Thyroid gland (tissue), 4 donors: ENCODE results near the gene RPS28. TPM values are rescaled to one million over a fixed set of nuclear protein-coding genes. Genes with fewer than 3 reads are reported as not detected.

Experiments used
- DNase-seq, 2 donors: peaks; one replicate each; pipeline ENCODE4 v3.0.0-alpha.2; 2019
- H3K27ac ChIP-seq, 3 donors: fragments of 200-600 bp; sonication (generic); 1 replicate in 2 of 3; 2 replicates in 1 of 3; pipeline ENCODE4 v1.5.1; 2016 to 2019; ENCODE audit warnings: mild to moderate bottlenecking in 1 of 3, moderate library complexity in 1 of 3
- H3K27me3 ChIP-seq: fragments of 200-600 bp; sonication (generic); one replicate; pipeline ENCODE4 v1.5.1; 2019
- H3K36me3 ChIP-seq, 2 donors: fragments of 200-600 bp; sonication (generic); one replicate each; pipeline ENCODE4 v1.5.1; 2016 to 2019
- H3K4me1 ChIP-seq, 2 donors: fragments of 200-600 bp; sonication (generic); one replicate each; pipeline ENCODE4 v1.5.1; 2017 to 2019
- H3K4me3 ChIP-seq, 3 donors: fragments of 200-600 bp; sonication (generic); replicated peaks in 1 of 3; 1 replicate in 2 of 3; 2 replicates in 1 of 3; pipeline ENCODE4 v1.5.1; 2016; ENCODE audit warnings: mild to moderate bottlenecking in 1 of 3
- H3K9me3 ChIP-seq: fragments of 200-600 bp; sonication (generic); one replicate; pipeline ENCODE4 v1.5.1; 2017
- CTCF ChIP-seq, 6 experiments: fragments of 200-600 bp in 3 of 6; fragments of 450-650 bp in 3 of 6; sonication (generic) in 3 of 6; IDR thresholded peaks; one replicate each; pipeline ENCODE4 v1.5.1; 2016 to 2019; ENCODE audit warnings: antibody characterized with exemption in 6 of 6, mild to moderate bottlenecking in 2 of 6, inconsistent platforms in 1 of 6, moderate library complexity in 1 of 6
- POLR2A ChIP-seq, 2 donors: fragments of 450-650 bp; IDR thresholded peaks; one replicate each; pipeline ENCODE4 v1.6.1; 2017; ENCODE audit warnings: antibody characterized with exemption in 2 of 2, mild to moderate bottlenecking in 2 of 2, moderate library complexity in 1 of 2
- WGBS, 2 donors: methylation state at CpG; one replicate each; pipeline ENCODE4 v1.1.5; 2017; 5-methylcytosine and 5-hydroxymethylcytosine counted together
- intact Hi-C: fragments of 100-400 bp; cut with DNase I; formaldehyde crosslinking; loops from one replicate; pipeline ENCODE4 v1.15.1; 2023
- total RNA-seq, 4 donors: library from RNA; depleted of rRNA; stranded (reverse); fragments of >200 nt; gene quantifications; one replicate each; pipeline ENCODE4 v1.2.3, GENCODE V29; 2016

RPS28 gene
- total RNA-seq, 4 donors from 2014 or later: 262 to 525 (median 420) TPM

GRCh38 chr19:8355631-8356402, 34.5 kb downstream of the RPS28 start:
- H3K27me3 ChIP-seq: no peaks in the 10 kb centered on the region
- peaks cover 7 to 33% of the 10 kb centered on the region in 2 donors for H3K4me1 ChIP-seq
- H3K4me3 ChIP-seq: no peak overlapping the region
- no peak for TF ChIP-seq POLR2A (IDR thresholded peaks at IDR 0.05)
- no peak for TF ChIP-seq CTCF (IDR thresholded peaks at IDR 0.05)
- intact Hi-C loops: loop anchor here (5.0 kb wide), 1 partner anchor 41 kb away; no protein-coding TSS in a partner anchor
- H3K27ac ChIP-seq: peak overlapping the region in 1 of 3 donors; percentile 11
- no peak for DNase-seq
- WGBS, 2 donors: 71 to 88% methylated on average over 6 of the region's 6 CpGs
- H3K36me3 ChIP-seq: no peaks in the 10 kb centered on the region
- H3K9me3 ChIP-seq: no peaks in the 10 kb centered on the region

GRCh38 chr19:8357007-8357521, 35.8 kb downstream of the RPS28 start:
- no peak for DNase-seq
- TF ChIP-seq CTCF (IDR thresholded peaks at IDR 0.05): no peak
- TF ChIP-seq POLR2A (IDR thresholded peaks at IDR 0.05): no peak
- no peak overlapping the region for H3K27ac ChIP-seq
- intact Hi-C loops: loop anchor here (5.0 kb wide), 1 partner anchor 40 kb away; no protein-coding TSS in a partner anchor
- no peaks in the 10 kb centered on the region for H3K27me3 ChIP-seq
- H3K4me1 ChIP-seq: peaks cover 12 to 43% of the 10 kb centered on the region in 2 donors
- no peaks in the 10 kb centered on the region for H3K9me3 ChIP-seq
- WGBS, 2 donors: 83 to 84% methylated on average over 4 of the region's 4 CpGs
- no peaks in the 10 kb centered on the region for H3K36me3 ChIP-seq
- H3K4me3 ChIP-seq: no peak overlapping the region

GRCh38 chr19:8358948-8359347, 37.7 kb downstream of the RPS28 start:
- peaks cover 24 to 42% of the 10 kb centered on the region in 2 donors for H3K4me1 ChIP-seq
- no peak overlapping the region for H3K4me3 ChIP-seq
- intact Hi-C loops: loop anchor here (5.0 kb wide), 1 partner anchor 38 kb away; no protein-coding TSS in a partner anchor
- TF ChIP-seq CTCF (IDR thresholded peaks at IDR 0.05) (no peak), POLR2A (IDR thresholded peaks at IDR 0.05) (no peak)
- H3K27ac ChIP-seq: no peak overlapping the region
- no peak for DNase-seq
- no peaks in the 10 kb centered on the region for H3K36me3 ChIP-seq
- no peaks in the 10 kb centered on the region for H3K9me3 ChIP-seq
- WGBS, 2 donors: 83 to 92% methylated on average over 6 of the region's 6 CpGs
- no peaks in the 10 kb centered on the region for H3K27me3 ChIP-seq

GRCh38 chr19:8360196-8360595, 38.9 kb downstream of the RPS28 start:
- intact Hi-C loops: no loop called here
- no peaks in the 10 kb centered on the region for H3K27me3 ChIP-seq
- H3K27ac ChIP-seq: no peak overlapping the region
- H3K36me3 ChIP-seq: no peaks in the 10 kb centered on the region
- WGBS, 2 donors: 88 to 94% methylated on average over 8 of the region's 8 CpGs
- TF ChIP-seq CTCF (IDR thresholded peaks at IDR 0.05): no peak
- no peak for TF ChIP-seq POLR2A (IDR thresholded peaks at IDR 0.05)
- no peak for DNase-seq
- no peaks in the 10 kb centered on the region for H3K9me3 ChIP-seq
- H3K4me1 ChIP-seq: peaks cover 32 to 36% of the 10 kb centered on the region in 2 donors
- no peak overlapping the region for H3K4me3 ChIP-seq
